RWPE2 (cell line): ENCODE measurements around the gene SLC10A3.
A peak's percentile ranks its signal among the peaks of the same experiment; 100 is the strongest.

Source experiments
- ATAC-seq: fragments of 200-7000 bp; cut with Tn5 transposase; 3 replicates; pipeline ENCODE4 v1.9.1; 2021; ENCODE audit warnings: low read depth
- DNase-seq: peaks from one replicate; pipeline ENCODE4 v3.0.0-alpha.2; 2020; ENCODE audit warnings: low spot score
- H3K27ac ChIP-seq: fragments of 450-650 bp; 2 replicates; pipeline ENCODE4 v1.5.1; 2017; ENCODE audit warnings: mild to moderate bottlenecking; ENCODE audit not compliant: poor library complexity, severe bottlenecking
- H3K27me3 ChIP-seq: fragments of 250-450 bp; sonication (Bioruptor Pico); 2 replicates; pipeline ENCODE4 v1.5.1; 2021; ENCODE audit warnings: mild to moderate bottlenecking, moderate library complexity; ENCODE audit not compliant: insufficient read depth, poor library complexity, severe bottlenecking
- H3K36me3 ChIP-seq: fragments of 250-450 bp; sonication (Bioruptor Pico); 2 replicates; pipeline ENCODE4 v1.5.1; 2020; ENCODE audit warnings: low read depth, mild to moderate bottlenecking, moderate library complexity
- H3K4me1 ChIP-seq: fragments of 250-450 bp; sonication (Bioruptor Pico); 2 replicates; pipeline ENCODE4 v1.5.1; 2021; ENCODE audit warnings: mild to moderate bottlenecking, moderate library complexity; ENCODE audit not compliant: insufficient read depth, poor library complexity, severe bottlenecking
- H3K4me3 ChIP-seq: fragments of 250-450 bp; sonication (Bioruptor Pico); 2 replicates; pipeline ENCODE4 v1.5.1; 2021; ENCODE audit warnings: mild to moderate bottlenecking, moderate library complexity; ENCODE audit not compliant: severe bottlenecking
- H3K9me3 ChIP-seq: fragments of 250-450 bp; sonication (Bioruptor Pico); 2 replicates; pipeline ENCODE4 v1.5.1; 2021; ENCODE audit warnings: mild to moderate bottlenecking, moderate library complexity; ENCODE audit not compliant: severe bottlenecking
- CTCF ChIP-seq: fragments of 450-650 bp; IDR thresholded peaks from one replicate; pipeline ENCODE4 v1.5.1; 2017; ENCODE audit warnings: mild to moderate bottlenecking, moderate library complexity; ENCODE audit not compliant: poor library complexity, severe bottlenecking

SLC10A3 gene

GRCh38 chrX:154458116-154458953 lies 32.1 kb downstream of the SLC10A3 start, which contains the start of gene PLXNA3:
PLXNA3 (plus strand) TSS chrX:154458281; CDS start chrX:154460184, 1,903 bp downstream.
- Histone ChIP-seq H3K36me3 (peaks cover 8% of the 10 kb centered on the region), H3K9me3 (no peaks in the 10 kb centered on the region), H3K27me3 (no peaks in the 10 kb centered on the region), H3K4me1 (no peaks in the 10 kb centered on the region), H3K4me3 (peak within 1 kb of the TSS; percentile 90), H3K27ac (peak within 1 kb of the TSS; percentile 60)
- no peak for DNase-seq
- TF ChIP-seq CTCF, result no peak
- ATAC-seq, result peak; percentile 54

- TF ChIP-seq CTCF, result no peak
- Histone ChIP-seq H3K4me3 (peak overlapping the region; percentile 90), H3K27me3 (no peaks in the 10 kb centered on the region), H3K27ac (peak overlapping the region; percentile 60), H3K4me1 (no peaks in the 10 kb centered on the region), H3K36me3 (peaks cover 11% of the 10 kb centered on the region), H3K9me3 (no peaks in the 10 kb centered on the region)
- DNase-seq (no peak), ATAC-seq (no peak; the same call in 2 of the 3 replicates)
Observed at GRCh38 chrX:154457491-154458115, 32.8 kb downstream of the SLC10A3 start.

DNA sequence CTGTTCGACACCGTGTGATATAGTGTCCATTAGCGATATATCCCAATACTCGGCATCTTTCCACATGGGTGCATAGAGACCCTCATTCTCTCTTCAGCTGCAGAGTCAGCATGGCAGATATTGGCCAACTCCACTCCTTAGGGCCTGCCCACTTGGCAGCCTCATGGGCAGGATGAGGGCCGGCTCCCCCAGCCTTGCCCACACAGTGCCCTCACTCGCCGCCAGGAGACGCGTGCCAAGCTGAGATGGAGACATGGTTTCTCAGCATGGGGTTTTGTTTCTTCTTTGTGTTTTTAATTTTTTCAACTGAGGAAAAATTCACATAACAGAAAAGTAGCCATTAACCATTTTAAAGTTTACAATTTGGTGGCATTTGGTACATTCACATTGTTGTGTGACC lies 37.6 kb downstream of the SLC10A3 start:
- 0 out of 2 replicates have a peak, but pooled peaks cover 3% of the 10 kb centered on the region for H3K36me3 ChIP-seq
- TF ChIP-seq CTCF, result no peak
- H3K9me3 ChIP-seq, result no peaks in the 10 kb centered on the region
- H3K27ac ChIP-seq, result no peak overlapping the region
- no peaks in the 10 kb centered on the region for H3K27me3 ChIP-seq
- no peaks in the 10 kb centered on the region for H3K4me1 ChIP-seq
- no peak overlapping the region for H3K4me3 ChIP-seq
- DNase-seq (no peak), ATAC-seq (no peak)

DNA sequence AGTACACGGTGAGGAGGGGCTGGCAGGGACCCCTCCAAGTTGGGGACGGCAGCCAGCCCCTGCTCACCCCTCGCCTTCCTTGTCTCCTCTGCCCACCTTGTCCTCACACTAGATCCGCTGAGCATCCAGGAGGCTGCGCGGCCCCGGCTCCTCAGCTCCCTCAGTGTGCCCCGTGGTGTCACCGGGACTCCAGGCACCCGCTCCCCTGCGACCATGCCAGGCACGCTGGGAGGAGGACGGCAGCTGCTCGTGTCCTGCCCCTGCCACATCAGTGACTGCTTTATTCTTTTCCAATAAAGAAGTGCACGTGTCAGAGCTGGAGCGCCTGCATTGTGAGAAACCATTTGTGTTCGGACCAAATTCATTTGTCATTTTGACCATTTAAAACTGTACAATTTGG lies 40.1 kb downstream of the SLC10A3 start:
- ATAC-seq (no peak), DNase-seq (no peak)
- no peaks in the 10 kb centered on the region for H3K9me3 ChIP-seq
- no peaks in the 10 kb centered on the region for H3K4me1 ChIP-seq
- 0 out of 2 replicates have a peak, but pooled peaks cover 3% of the 10 kb centered on the region for H3K36me3 ChIP-seq
- H3K27me3 ChIP-seq, result no peaks in the 10 kb centered on the region
- no peak overlapping the region for H3K27ac ChIP-seq
- H3K4me3 ChIP-seq, result no peak overlapping the region
- no peak for TF ChIP-seq CTCF

- H3K27ac ChIP-seq, result no peak overlapping the region
- ATAC-seq, result no peak
- no peaks in the 10 kb centered on the region for H3K4me1 ChIP-seq
- H3K27me3 ChIP-seq, result no peaks in the 10 kb centered on the region
- no peak overlapping the region for H3K4me3 ChIP-seq
- no peak for DNase-seq
- H3K9me3 ChIP-seq, result no peaks in the 10 kb centered on the region
- 0 out of 2 replicates have a peak, but pooled peaks cover 3% of the 10 kb centered on the region for H3K36me3 ChIP-seq
- no peak for TF ChIP-seq CTCF
Observed at GRCh38 chrX:154449618-154450017, 40.8 kb downstream of the SLC10A3 start.
